HUES64 (cell line): ENCODE measurements around the gene DNM2.

Source experiments
- H3K27ac ChIP-seq: 2 replicates; pipeline ENCODE4 v1.7.0; 2013; ENCODE audit warnings: low read depth, low read length, inconsistent platforms
- H3K27me3 ChIP-seq: 2 replicates; pipeline ENCODE4 v1.6.1; 2013; ENCODE audit warnings: mild to moderate bottlenecking, low read length; ENCODE audit not compliant: insufficient read depth
- H3K36me3 ChIP-seq: 2 replicates; pipeline ENCODE4 v1.6.1; 2013; ENCODE audit warnings: mild to moderate bottlenecking, low read length; ENCODE audit not compliant: insufficient read depth
- H3K4me1 ChIP-seq: 2 replicates; pipeline ENCODE4 v1.6.1; 2013; ENCODE audit warnings: mild to moderate bottlenecking, low read length, moderate library complexity; ENCODE audit not compliant: insufficient read depth
- H3K4me3 ChIP-seq: 2 replicates; pipeline ENCODE4 v1.5.1; 2013; ENCODE audit warnings: mild to moderate bottlenecking, low read length, moderate library complexity
- H3K9ac ChIP-seq: 2 replicates; pipeline ENCODE4 v1.6.1; 2013; ENCODE audit warnings: mild to moderate bottlenecking, low read depth, low read length
- H3K9me3 ChIP-seq: 2 replicates; pipeline ENCODE4 v1.6.1; 2013; ENCODE audit warnings: low read depth, low read length; ENCODE audit not compliant: insufficient read depth
- WGBS: fragments of 150-250, 120-280 bp; methylation state at CpG from one replicate; pipeline ENCODE4 v1.1.7; 2013; ENCODE audit warnings: missing lambda C conversion rate; 5-methylcytosine and 5-hydroxymethylcytosine counted together

Gene DNM2

GRCh38 chr19:10820173-10820572, 102.3 kb downstream of the DNM2 start:
- Histone ChIP-seq H3K36me3 (peaks cover 44% of the 10 kb centered on the region), H3K9ac (no peak overlapping the region), H3K4me1 (no peaks in the 10 kb centered on the region), H3K27ac (no peak overlapping the region), H3K9me3 (no peaks in the 10 kb centered on the region), H3K27me3 (no peaks in the 10 kb centered on the region), H3K4me3 (no peak overlapping the region)
- 91% methylated on average over 7 of the region's 7 CpGs for WGBS

- H3K27ac ChIP-seq, result no peak overlapping the region
- H3K4me3 ChIP-seq, result no peak overlapping the region
- 96% methylated on average over 12 of the region's 12 CpGs for WGBS
- no peaks in the 10 kb centered on the region for H3K27me3 ChIP-seq
- H3K9me3 ChIP-seq, result no peaks in the 10 kb centered on the region
- H3K36me3 ChIP-seq, result peaks cover 57% of the 10 kb centered on the region
- no peaks in the 10 kb centered on the region for H3K4me1 ChIP-seq
- no peak overlapping the region for H3K9ac ChIP-seq
Measured at GRCh38 chr19:10823690-10824089, 105.8 kb downstream of the DNM2 start.

- 95% methylated on average over 7 of the region's 7 CpGs for WGBS
- no peak overlapping the region for H3K27ac ChIP-seq
- H3K27me3 ChIP-seq, result no peaks in the 10 kb centered on the region
- no peaks in the 10 kb centered on the region for H3K9me3 ChIP-seq
- H3K4me1 ChIP-seq, result no peaks in the 10 kb centered on the region
- no peak overlapping the region for H3K9ac ChIP-seq
- H3K4me3 ChIP-seq, result no peak overlapping the region
- H3K36me3 ChIP-seq, result peaks cover 52% of the 10 kb centered on the region
Measured at GRCh38 chr19:10826231-10826630, 108.4 kb downstream of the DNM2 start.

- Histone ChIP-seq H3K9me3 (no peaks in the 10 kb centered on the region), H3K4me3 (no peak overlapping the region), H3K27me3 (no peaks in the 10 kb centered on the region), H3K9ac (no peak overlapping the region), H3K4me1 (no peaks in the 10 kb centered on the region), H3K27ac (no peak overlapping the region), H3K36me3 (peaks cover 49% of the 10 kb centered on the region)
- WGBS, result 96% methylated on average over 6 of the region's 6 CpGs
Measured at GRCh38 chr19:10826846-10827245, 109.0 kb downstream of the DNM2 start.

- H3K9ac ChIP-seq, result no peak overlapping the region
- H3K36me3 ChIP-seq, result peaks cover 62% of the 10 kb centered on the region
- no peaks in the 10 kb centered on the region for H3K9me3 ChIP-seq
- no peaks in the 10 kb centered on the region for H3K27me3 ChIP-seq
- no peak overlapping the region for H3K4me3 ChIP-seq
- no peaks in the 10 kb centered on the region for H3K4me1 ChIP-seq
- WGBS, result 94% methylated on average over 26 of the region's 26 CpGs
- H3K27ac ChIP-seq, result 0 out of 2 replicates have a peak overlapping the region, but pooled peaks have one; percentile 18
Measured at GRCh38 chr19:10828981-10829821, 111.3 kb downstream of the DNM2 start.

- 94% methylated on average over 16 of the region's 16 CpGs for WGBS
- H3K36me3 ChIP-seq, result peaks cover 56% of the 10 kb centered on the region
Measured at GRCh38 chr19:10829967-10830366, 112.1 kb downstream of the DNM2 start.

GRCh38 chr19:10830370-10830769, 112.5 kb downstream of the DNM2 start:
- no peak overlapping the region for H3K4me3 ChIP-seq
- no peak overlapping the region for H3K27ac ChIP-seq
- WGBS, result 96% methylated on average over 7 of the region's 7 CpGs
- no peak overlapping the region for H3K9ac ChIP-seq
- H3K9me3 ChIP-seq, result no peaks in the 10 kb centered on the region
- H3K36me3 ChIP-seq, result peaks cover 54% of the 10 kb centered on the region
- H3K4me1 ChIP-seq, result no peaks in the 10 kb centered on the region
- H3K27me3 ChIP-seq, result no peaks in the 10 kb centered on the region

More at GRCh38 chr19:10829967-10830366, 112.1 kb downstream of the DNM2 start:
- Histone ChIP-seq H3K27me3 (no peaks in the 10 kb centered on the region), H3K4me1 (no peaks in the 10 kb centered on the region), H3K9me3 (no peaks in the 10 kb centered on the region), H3K27ac (no peak overlapping the region), H3K4me3 (no peak overlapping the region), H3K9ac (no peak overlapping the region)

- Histone ChIP-seq H3K9ac (no peak overlapping the region), H3K36me3 (peaks cover 46% of the 10 kb centered on the region)
Measured at GRCh38 chr19:10830931-10831779, 113.3 kb downstream of the DNM2 start.

GRCh38 chr19:10831987-10832938, 114.4 kb downstream of the DNM2 start:
- no peaks in the 10 kb centered on the region for H3K4me1 ChIP-seq
- H3K27ac ChIP-seq, result no peak overlapping the region
- no peaks in the 10 kb centered on the region for H3K27me3 ChIP-seq
- peaks cover 36% of the 10 kb centered on the region for H3K36me3 ChIP-seq
- no peak overlapping the region for H3K4me3 ChIP-seq
- 95% methylated on average over 28 of the region's 28 CpGs for WGBS
- H3K9me3 ChIP-seq, result peaks cover 8% of the 10 kb centered on the region; the same call in 1 of the 2 replicates
- no peak overlapping the region for H3K9ac ChIP-seq

More at GRCh38 chr19:10830931-10831779, 113.3 kb downstream of the DNM2 start:
- no peak overlapping the region for H3K27ac ChIP-seq
- no peak overlapping the region for H3K4me3 ChIP-seq
- H3K27me3 ChIP-seq, result no peaks in the 10 kb centered on the region
- H3K9me3 ChIP-seq, result no peaks in the 10 kb centered on the region
- WGBS, result 88% methylated on average over 31 of the region's 33 CpGs
- H3K4me1 ChIP-seq, result no peaks in the 10 kb centered on the region

- Histone ChIP-seq H3K4me3 (no peak overlapping the region), H3K4me1 (no peaks in the 10 kb centered on the region), H3K36me3 (peaks cover 36% of the 10 kb centered on the region), H3K9ac (no peak overlapping the region), H3K9me3 (peaks cover 8% of the 10 kb centered on the region; the same call in 1 of the 2 replicates), H3K27ac (no peak overlapping the region), H3K27me3 (no peaks in the 10 kb centered on the region)
- WGBS, result 95% methylated on average over 20 of the region's 20 CpGs
Measured at GRCh38 chr19:10832939-10833296, 115.0 kb downstream of the DNM2 start.
